ENCODE data around the gene JMJD7. TPM values are rescaled to one million over a fixed set of nuclear protein-coding genes. Genes with fewer than 3 reads are reported as not detected.

The JMJD7 gene
- total RNA-seq, 4 donors from 2014 or later: 18.8 to 36.6 (median 28.3) TPM

DNA sequence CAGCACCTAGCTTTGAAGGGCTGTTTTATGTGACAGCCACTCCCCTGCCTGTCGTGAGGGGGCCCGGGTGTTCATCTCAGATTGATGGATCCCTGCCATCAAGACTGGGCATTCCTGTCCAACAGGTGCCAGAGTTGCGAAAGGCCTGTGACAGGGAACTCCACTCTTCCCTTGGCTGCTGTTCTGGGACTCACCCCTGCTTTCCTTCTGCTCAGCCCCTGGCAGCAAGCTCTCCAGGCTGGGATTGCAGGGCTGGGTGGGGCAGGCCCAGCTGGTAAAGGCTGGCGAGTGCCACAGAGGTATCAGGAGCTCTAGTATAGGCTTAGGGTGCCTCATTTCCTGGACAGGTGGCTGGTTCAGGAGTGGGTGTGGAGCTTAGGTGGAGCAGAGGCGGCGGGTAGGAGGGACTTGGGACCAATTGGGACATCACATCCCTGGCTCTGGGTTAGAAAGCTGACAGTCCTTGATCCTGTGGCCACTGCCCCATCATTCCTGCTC, 10.6 kb downstream of the JMJD7 start, which contains the start of gene PLA2G4B:
PLA2G4B (plus strand) TSS at position 448 of the 498 bp plus-strand sequence. CDS start 67 bp downstream, outside the sequence.
- 16 to 66% methylated on average over 3 to 4 of the region's 6 CpGs for WGBS, 2 donors
- intact Hi-C loops (cut with DNase I): no loop called here
- DNase-seq: peak; percentile 93 to 95
- TF ChIP-seq POLR2A (IDR thresholded peaks at IDR 0.05) (no peak), CTCF (IDR thresholded peaks at IDR 0.05) (no peak)
- H3K36me3 ChIP-seq: peaks cover 0 to 7% of the 10 kb centered on the region in 2 donors
- no peaks in the 10 kb centered on the region for H3K27me3 ChIP-seq
- H3K4me1 ChIP-seq: peaks cover 14 to 17% of the 10 kb centered on the region in 2 donors
- no peak within 1 kb of the TSS for H3K4me3 ChIP-seq (replicated peaks in 1 of 3)
- peak within 1 kb of the TSS; percentile 54 to 67 (median 55) for H3K27ac ChIP-seq
- H3K9me3 ChIP-seq: no peaks in the 10 kb centered on the region

DNA sequence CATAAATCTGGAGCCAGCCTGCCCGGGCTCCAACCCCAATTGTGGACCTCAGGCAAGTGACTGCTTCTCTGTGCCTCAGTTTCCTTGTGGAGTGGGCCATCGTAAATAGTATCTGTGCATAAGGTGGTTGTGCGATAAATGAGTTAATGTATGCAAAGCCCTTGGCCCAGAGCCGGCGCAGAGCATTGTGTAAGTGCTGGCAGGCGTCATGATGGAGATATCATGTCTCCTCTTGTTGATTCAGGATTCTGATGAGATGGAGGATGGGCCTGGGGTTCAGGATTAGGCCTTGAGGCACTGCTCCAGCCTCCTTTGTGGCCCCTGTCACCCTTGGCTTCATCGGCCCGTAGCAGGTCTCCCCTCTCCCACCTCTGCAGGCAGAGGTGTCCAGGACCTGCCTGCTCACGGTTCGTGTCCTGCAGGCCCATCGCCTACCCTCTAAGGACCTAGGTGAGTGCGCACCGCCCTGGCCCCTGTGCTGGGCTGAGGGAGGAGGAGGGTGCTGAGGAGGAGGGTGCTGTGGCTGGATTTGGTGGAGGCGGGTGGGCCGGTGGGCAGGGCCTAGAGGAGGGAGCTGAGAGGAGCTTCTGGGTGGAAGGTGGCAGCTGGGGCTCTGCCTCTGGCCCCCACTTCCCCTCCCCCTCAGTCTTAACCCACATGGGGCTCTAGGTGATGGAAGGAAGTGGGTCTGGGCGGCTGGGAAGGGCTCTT, 12.0 kb downstream of the JMJD7 start:
- TF ChIP-seq CTCF (IDR thresholded peaks at IDR 0.05): no peak
- no peak for TF ChIP-seq POLR2A (IDR thresholded peaks at IDR 0.05)
- intact Hi-C loops (cut with DNase I): no loop called here
- Histone ChIP-seq H3K27me3 (no peaks in the 10 kb centered on the region), H3K4me1 (peaks cover 14 to 17% of the 10 kb centered on the region in 2 donors), H3K27ac (no peak overlapping the region), H3K4me3 (replicated peaks in 1 of 3) (no peak overlapping the region), H3K9me3 (no peaks in the 10 kb centered on the region), H3K36me3 (peaks cover 6 to 17% of the 10 kb centered on the region in 2 donors)
- WGBS, 2 donors: 86 to 95% methylated on average over 13 to 16 of the region's 16 CpGs
- no peak for DNase-seq

- H3K4me3 ChIP-seq (replicated peaks in 1 of 3): no peak overlapping the region
- intact Hi-C loops (cut with DNase I): no loop called here
Observed at GRCh38 chr15:41840673-41841072, 12.8 kb downstream of the JMJD7 start.

DNA sequence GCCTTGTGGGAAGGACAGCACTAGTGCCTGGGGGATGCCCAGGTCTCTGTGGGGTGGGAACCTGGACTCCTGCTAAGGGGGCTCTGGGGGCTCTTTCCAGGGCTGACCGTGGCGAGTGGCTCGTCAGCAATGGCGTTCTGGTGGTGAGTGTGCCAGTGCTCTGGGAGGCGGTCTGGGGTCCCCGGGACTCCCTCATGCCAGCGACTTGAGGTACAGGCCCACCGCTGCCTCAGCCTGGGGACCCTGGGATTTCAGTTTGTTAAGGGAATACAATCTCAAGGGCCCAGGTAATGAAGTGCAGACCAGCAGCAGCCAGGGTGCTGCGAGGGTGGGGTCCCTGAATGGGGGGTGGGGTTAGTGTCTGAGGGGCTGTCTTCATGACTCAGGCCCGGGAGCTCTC, 13.2 kb downstream of the JMJD7 start:
- Histone ChIP-seq H3K4me3 (replicated peaks in 1 of 3) (no peak overlapping the region), H3K4me1 (peaks cover 14 to 17% of the 10 kb centered on the region in 2 donors), H3K27me3 (no peaks in the 10 kb centered on the region), H3K36me3 (peaks cover 9 to 29% of the 10 kb centered on the region in 2 donors), H3K27ac (no peak overlapping the region), H3K9me3 (no peaks in the 10 kb centered on the region)
- 89 to 97% methylated on average over 9 to 10 of the region's 10 CpGs for WGBS, 2 donors
- TF ChIP-seq POLR2A (IDR thresholded peaks at IDR 0.05): no peak
- TF ChIP-seq CTCF (IDR thresholded peaks at IDR 0.05): no peak
- no peak for DNase-seq
- intact Hi-C loops (cut with DNase I): no loop called here

More at GRCh38 chr15:41840673-41841072, 12.8 kb downstream of the JMJD7 start:
- Histone ChIP-seq H3K9me3 (no peaks in the 10 kb centered on the region), H3K27me3 (no peaks in the 10 kb centered on the region), H3K4me1 (peaks cover 14 to 17% of the 10 kb centered on the region in 2 donors), H3K27ac (no peak overlapping the region), H3K36me3 (peaks cover 9 to 25% of the 10 kb centered on the region in 2 donors)
- DNase-seq: no peak
- 90 to 97% methylated on average over 15 of the region's 15 CpGs for WGBS, 2 donors
- no peak for TF ChIP-seq POLR2A (IDR thresholded peaks at IDR 0.05)
- TF ChIP-seq CTCF (IDR thresholded peaks at IDR 0.05): no peak

DNA sequence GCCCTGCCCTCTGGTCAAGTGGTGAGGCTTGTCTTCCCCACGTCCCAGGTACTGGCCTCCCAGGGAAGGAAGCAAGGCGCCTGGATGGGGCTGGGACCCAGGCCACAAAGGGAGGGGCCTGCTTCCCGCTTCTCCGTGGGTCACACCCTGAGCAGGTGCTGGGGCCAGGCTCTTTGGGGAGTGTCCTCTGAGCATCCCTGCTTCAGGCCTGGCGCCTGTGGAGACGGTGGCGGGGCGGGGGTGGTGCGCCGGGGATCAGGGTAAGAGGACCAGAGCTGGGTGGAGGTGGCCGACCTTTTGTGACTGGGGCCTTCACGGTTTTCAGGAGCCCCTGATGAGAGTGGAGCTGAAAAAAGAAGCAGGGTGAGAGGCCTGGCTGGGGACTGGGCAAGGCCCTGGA, 14.3 kb downstream of the JMJD7 start:
- 78 to 88% methylated on average over 9 to 10 of the region's 12 CpGs for WGBS, 2 donors
- intact Hi-C loops (cut with DNase I): no loop called here
- H3K4me3 ChIP-seq (replicated peaks in 1 of 3): no peak overlapping the region
- H3K27me3 ChIP-seq: no peaks in the 10 kb centered on the region
- no peaks in the 10 kb centered on the region for H3K9me3 ChIP-seq
- H3K4me1 ChIP-seq: peaks cover 14 to 17% of the 10 kb centered on the region in 2 donors
- no peak for TF ChIP-seq POLR2A (IDR thresholded peaks at IDR 0.05)
- no peak for TF ChIP-seq CTCF (IDR thresholded peaks at IDR 0.05)
- peaks cover 12 to 38% of the 10 kb centered on the region in 2 donors for H3K36me3 ChIP-seq
- no peak for DNase-seq
- no peak overlapping the region for H3K27ac ChIP-seq

Data from thyroid gland (tissue), 4 donors.